Natural killer cell (primary cell): Measurements from ENCODE around the gene ZNF33B. TPM values are rescaled to one million over a fixed set of nuclear protein-coding genes. Genes with fewer than 3 reads are reported as not detected.

ENCODE experiments used
- ATAC-seq, 3 donors: fragments of 150-1000 bp in 2 of 3; fragments of 200-7000 bp in 1 of 3; cut with Tn5 transposase; 1 replicate in 1 of 3; 2 replicates in 2 of 3; pipeline ENCODE4 v1.10.0; 2021; ENCODE audit warnings: mild to moderate bottlenecking in 2 of 3, moderate library complexity in 2 of 3
- DNase-seq, 2 donors: peaks; one replicate each; pipeline versions ENCODE4 v3.0.0 to v3.0.0-alpha.2; 2013 to 2021; ENCODE audit warnings: mixed read lengths in 1 of 2
- H3K27ac ChIP-seq: one replicate; pipeline ENCODE4 v1.5.1; 2013; ENCODE audit warnings: mild to moderate bottlenecking, low read length
- H3K27me3 ChIP-seq: one replicate; pipeline ENCODE4 v1.6.1; 2013; ENCODE audit warnings: low read length; ENCODE audit not compliant: control insufficient read depth, insufficient read depth
- H3K36me3 ChIP-seq: one replicate; pipeline ENCODE4 v1.6.1; 2013; ENCODE audit warnings: low read length; ENCODE audit not compliant: control insufficient read depth, insufficient read depth
- H3K4me1 ChIP-seq: one replicate; pipeline ENCODE4 v1.6.1; 2013; ENCODE audit warnings: low read length; ENCODE audit not compliant: control insufficient read depth, insufficient read depth
- H3K4me3 ChIP-seq: one replicate; pipeline ENCODE4 v1.5.1; 2013; ENCODE audit warnings: low read length
- H3K9me3 ChIP-seq: one replicate; pipeline ENCODE4 v1.6.1; 2013; ENCODE audit warnings: low read length; ENCODE audit not compliant: control insufficient read depth, insufficient read depth
- H3K27ac Mint-ChIP-seq, 2 donors: one replicate each; pipeline ENCODE4 v1.8.0; 2022; ENCODE audit warnings: mild to moderate bottlenecking in 2 of 2, mixed read lengths in 2 of 2, moderate library complexity in 1 of 2
- H3K27me3 Mint-ChIP-seq, 2 donors: one replicate each; pipeline ENCODE4 v1.8.0; 2022; ENCODE audit warnings: low read depth in 2 of 2, mixed read lengths in 2 of 2
- H3K36me3 Mint-ChIP-seq: one replicate; pipeline ENCODE4 v1.8.0; 2022; ENCODE audit warnings: mixed read lengths
- H3K4me1 Mint-ChIP-seq, 2 donors: one replicate each; pipeline ENCODE4 v1.8.0; 2022; ENCODE audit warnings: mixed read lengths in 2 of 2
- H3K4me3 Mint-ChIP-seq: one replicate; pipeline ENCODE4 v1.8.0; 2022; ENCODE audit warnings: mild to moderate bottlenecking, moderate library complexity, mixed read lengths
- H3K9me3 Mint-ChIP-seq, 2 donors: one replicate each; pipeline ENCODE4 v1.8.0; 2022; ENCODE audit warnings: mixed read lengths in 2 of 2
- WGBS: methylation state at CpG from one replicate; pipeline ENCODE4 v1.1.7; 2013; ENCODE audit warnings: missing lambda C conversion rate; ENCODE audit not compliant: insufficient coverage; 5-methylcytosine and 5-hydroxymethylcytosine counted together
- intact Hi-C: fragments of 100-400 bp; cut with micrococcal nuclease; formaldehyde crosslinking; loops from one replicate; pipeline ENCODE4 v1.14.2; 2022
- total RNA-seq, 4 donors: library from RNA; stranded (reverse); fragments of 120-200 nt in 1 of 4; gene quantifications; one replicate each; pipeline versions ENCODE4 v1.2.3 to v1.2.4, GENCODE V29; 2013 to 2022
- TF ChIP-seq, protein P1 (sequence below): fragments of 200-600 bp; IDR thresholded peaks from one replicate; pipeline ENCODE4 v1.8.0; 2022; ENCODE audit warnings: antibody characterized with exemption

ZNF33B gene
- total RNA-seq, 3 donors from 2014 or later (not counting 1 experiment from before 2014, with no cell fraction given): 14.8 to 25.6 (median 17.8) TPM

- H3K4me1 ChIP-seq: peaks cover 7% of the 10 kb centered on the region
- H3K4me3 ChIP-seq: peak overlapping the region; percentile 84
- H3K36me3 ChIP-seq: peaks cover 1% of the 10 kb centered on the region
- no peaks in the 10 kb centered on the region for H3K27me3 ChIP-seq
- no peaks in the 10 kb centered on the region for H3K9me3 ChIP-seq
- Mint-ChIP-seq H3K27ac (peak overlapping the region; percentile 88 to 95), H3K36me3 (no peaks in the 10 kb centered on the region), H3K9me3 (no peaks in the 10 kb centered on the region), H3K4me3 (peak overlapping the region; percentile 95), H3K27me3 (no peaks in the 10 kb centered on the region), H3K4me1 (peaks cover 25 to 34% of the 10 kb centered on the region in 2 donors)
- TF ChIP-seq, protein P1, sequence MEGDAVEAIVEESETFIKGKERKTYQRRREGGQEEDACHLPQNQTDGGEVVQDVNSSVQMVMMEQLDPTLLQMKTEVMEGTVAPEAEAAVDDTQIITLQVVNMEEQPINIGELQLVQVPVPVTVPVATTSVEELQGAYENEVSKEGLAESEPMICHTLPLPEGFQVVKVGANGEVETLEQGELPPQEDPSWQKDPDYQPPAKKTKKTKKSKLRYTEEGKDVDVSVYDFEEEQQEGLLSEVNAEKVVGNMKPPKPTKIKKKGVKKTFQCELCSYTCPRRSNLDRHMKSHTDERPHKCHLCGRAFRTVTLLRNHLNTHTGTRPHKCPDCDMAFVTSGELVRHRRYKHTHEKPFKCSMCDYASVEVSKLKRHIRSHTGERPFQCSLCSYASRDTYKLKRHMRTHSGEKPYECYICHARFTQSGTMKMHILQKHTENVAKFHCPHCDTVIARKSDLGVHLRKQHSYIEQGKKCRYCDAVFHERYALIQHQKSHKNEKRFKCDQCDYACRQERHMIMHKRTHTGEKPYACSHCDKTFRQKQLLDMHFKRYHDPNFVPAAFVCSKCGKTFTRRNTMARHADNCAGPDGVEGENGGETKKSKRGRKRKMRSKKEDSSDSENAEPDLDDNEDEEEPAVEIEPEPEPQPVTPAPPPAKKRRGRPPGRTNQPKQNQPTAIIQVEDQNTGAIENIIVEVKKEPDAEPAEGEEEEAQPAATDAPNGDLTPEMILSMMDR: no peak
- H3K27ac ChIP-seq: peak overlapping the region; percentile 92
- intact Hi-C loops: loop anchor here (1.0 kb wide), 1 partner anchor 85 kb away; no protein-coding TSS in a partner anchor
- ATAC-seq: no peak
- WGBS: 35% methylated on average over 10 of the region's 10 CpGs
- no peak for DNase-seq
These were observed 719 bp downstream of the ZNF33B start for GRCh38 chr10:42637648-42638054.

DNA sequence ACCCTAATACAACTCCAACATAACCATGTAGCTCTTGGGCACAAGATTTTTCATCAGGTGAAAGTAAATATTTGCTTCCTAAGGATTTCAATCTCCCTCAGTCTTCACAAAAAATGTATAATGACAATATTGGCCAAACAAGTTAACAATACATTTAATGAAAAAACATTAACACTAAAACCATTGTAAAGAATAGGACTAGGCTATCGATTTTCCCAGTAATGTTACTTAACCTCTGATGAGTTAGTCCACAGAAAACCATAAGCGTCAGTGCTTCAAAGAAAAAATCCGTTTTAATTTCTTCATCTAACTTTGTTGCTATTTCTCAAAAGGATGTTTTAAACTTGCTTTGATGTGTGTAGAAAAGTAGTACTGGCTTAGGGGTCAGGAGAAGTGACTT lies 1.2 kb downstream of the ZNF33B start:
- Histone ChIP-seq H3K4me1 (peaks cover 7% of the 10 kb centered on the region), H3K4me3 (no peak overlapping the region), H3K27ac (peak overlapping the region; percentile 92), H3K27me3 (no peaks in the 10 kb centered on the region), H3K9me3 (no peaks in the 10 kb centered on the region), H3K36me3 (peaks cover 4% of the 10 kb centered on the region)
- DNase-seq (no peak), ATAC-seq (no peak)
- no peaks in the 10 kb centered on the region for H3K27me3 Mint-ChIP-seq
- H3K4me3 Mint-ChIP-seq: peak overlapping the region; percentile 95
- WGBS: 89% methylated on average over 1 of the region's 3 CpGs
- TF ChIP-seq, protein P1: no peak
- H3K27ac Mint-ChIP-seq: peak overlapping the region; percentile 88 to 95
- H3K36me3 Mint-ChIP-seq: no peaks in the 10 kb centered on the region
- peaks cover 25 to 34% of the 10 kb centered on the region in 2 donors for H3K4me1 Mint-ChIP-seq
- intact Hi-C loops: no loop called here
- H3K9me3 Mint-ChIP-seq: no peaks in the 10 kb centered on the region

DNA sequence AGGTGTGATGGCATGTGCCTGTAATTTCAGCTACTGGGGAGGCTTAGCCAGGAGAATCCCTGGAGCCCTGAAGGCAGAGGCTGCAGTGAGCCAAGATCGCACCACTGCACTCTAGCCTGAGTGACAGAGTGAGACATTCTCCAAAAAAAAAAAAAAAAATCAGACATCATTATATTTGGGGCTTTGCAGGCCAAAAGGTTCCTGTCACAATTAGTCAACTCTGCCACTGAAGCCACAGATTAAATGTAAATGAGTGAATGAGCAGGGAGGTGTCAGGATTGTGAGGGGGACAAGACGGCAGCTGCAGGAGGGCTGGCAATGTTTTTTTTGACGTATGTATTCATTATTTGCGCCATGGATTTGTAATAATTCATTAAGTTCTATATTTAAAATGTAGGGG lies 3.3 kb downstream of the ZNF33B start:
- Mint-ChIP-seq H3K4me1 (peaks cover 32 to 43% of the 10 kb centered on the region in 2 donors), H3K27me3 (no peaks in the 10 kb centered on the region), H3K27ac (peak overlapping the region in 1 of 2 donors; percentile 10), H3K4me3 (no peak overlapping the region), H3K9me3 (no peaks in the 10 kb centered on the region), H3K36me3 (peaks cover 2% of the 10 kb centered on the region)
- H3K27ac ChIP-seq: no peak overlapping the region
- H3K36me3 ChIP-seq: peaks cover 13% of the 10 kb centered on the region
- H3K4me1 ChIP-seq: peaks cover 16% of the 10 kb centered on the region
- DNase-seq: no peak
- H3K9me3 ChIP-seq: no peaks in the 10 kb centered on the region
- 85% methylated on average over 2 of the region's 4 CpGs for WGBS
- TF ChIP-seq, protein P1: no peak
- no peak for ATAC-seq
- H3K27me3 ChIP-seq: no peaks in the 10 kb centered on the region
- intact Hi-C loops: no loop called here
- no peak overlapping the region for H3K4me3 ChIP-seq

- TF ChIP-seq, protein P1: no peak
- Mint-ChIP-seq H3K4me3 (no peak overlapping the region), H3K27ac (peak overlapping the region; percentile 23 to 43), H3K36me3 (peaks cover 25% of the 10 kb centered on the region), H3K27me3 (no peaks in the 10 kb centered on the region), H3K9me3 (no peaks in the 10 kb centered on the region), H3K4me1 (peaks cover 32 to 34% of the 10 kb centered on the region in 2 donors)
- intact Hi-C loops: no loop called here
- WGBS: 76% methylated on average over 3 of the region's 3 CpGs
- no peaks in the 10 kb centered on the region for H3K27me3 ChIP-seq
- ATAC-seq (no peak), DNase-seq (no peak)
- no peaks in the 10 kb centered on the region for H3K9me3 ChIP-seq
- H3K4me1 ChIP-seq: peaks cover 11% of the 10 kb centered on the region
- no peak overlapping the region for H3K4me3 ChIP-seq
- peaks cover 33% of the 10 kb centered on the region for H3K36me3 ChIP-seq
- H3K27ac ChIP-seq: no peak overlapping the region
These were observed 5.8 kb downstream of the ZNF33B start for GRCh38 chr10:42632564-42632963.
